Activated T-helper 9 cell treated with anti-CD3 and anti-CD28 coated beads, Interleukin-2, amount 50 U/mL, for 16 hours (primary cell): ENCODE data around the gene C2orf68.
"Not testable (repeated sequence)": the region's sequence is repeated elsewhere in the genome, so short reads cannot be mapped to it uniquely, and the experiment has no call there.

Experiments used
- DNase-seq: peaks from one replicate; pipeline ENCODE4 v3.0.0-alpha.2; 2020; ENCODE audit warnings: low read depth

The C2orf68 gene

GRCh38 chr2:85579266-85579935 is 32.5 kb downstream of the C2orf68 start:
- DNase-seq, result no peak

DNA sequence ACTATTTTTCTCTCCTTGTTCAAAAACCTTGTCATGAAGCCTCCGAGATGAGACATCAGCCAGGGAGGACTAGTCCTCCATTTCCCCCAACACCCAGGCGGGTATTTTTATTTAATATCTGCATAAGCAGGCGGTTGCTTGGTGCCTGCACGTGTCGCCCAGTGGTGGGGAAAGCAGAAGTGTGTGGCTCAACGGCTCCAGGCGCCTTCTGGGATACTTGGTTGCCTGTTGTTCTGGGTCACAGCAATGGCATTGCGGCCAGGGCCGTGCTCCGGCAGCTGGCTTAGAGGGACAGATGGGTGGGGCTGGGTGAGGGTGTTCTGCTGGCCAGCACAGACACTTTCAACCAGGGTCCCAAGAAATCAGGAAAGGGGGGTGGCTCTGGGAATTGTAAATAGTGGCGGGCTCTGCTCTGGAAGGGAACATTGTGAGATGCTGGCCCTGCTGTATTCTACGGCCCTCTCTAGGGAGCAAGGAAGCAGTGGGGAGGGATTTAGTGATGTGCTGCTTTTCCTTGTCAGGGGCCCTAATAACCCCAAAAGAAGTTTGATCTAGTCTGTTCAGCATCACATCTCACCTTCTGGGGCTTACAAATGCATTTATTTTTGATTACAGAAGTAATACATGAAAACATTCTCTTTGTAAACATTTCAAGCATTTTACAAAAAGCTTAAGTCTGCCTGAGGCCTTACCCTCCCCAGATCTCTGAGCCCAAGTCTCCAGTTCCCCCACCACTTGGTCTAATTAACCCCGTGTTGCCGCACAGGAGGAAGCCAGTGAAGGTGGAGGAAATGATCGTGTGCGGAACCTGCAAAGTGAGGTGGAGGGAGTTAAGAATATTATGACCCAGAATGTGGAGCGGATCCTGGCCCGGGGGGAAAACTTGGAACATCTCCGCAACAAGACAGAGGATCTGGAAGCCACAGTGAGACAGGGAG is 33.4 kb downstream of the C2orf68 start:
- DNase-seq, result no peak

- DNase-seq, result peak; percentile 51
These were observed 34.3 kb downstream of the C2orf68 start, which contains the start of gene VAMP8 for GRCh38 chr2:85577386-85578242. VAMP8 (plus strand) TSS chr2:85577586; CDS start chr2:85577647, 61 bp downstream.

- no peak for DNase-seq
These were observed 34.8 kb downstream of the C2orf68 start for GRCh38 chr2:85577063-85577385.

- DNase-seq, result no peak
These were observed 36.1 kb downstream of the C2orf68 start for GRCh38 chr2:85575739-85576138.

DNA sequence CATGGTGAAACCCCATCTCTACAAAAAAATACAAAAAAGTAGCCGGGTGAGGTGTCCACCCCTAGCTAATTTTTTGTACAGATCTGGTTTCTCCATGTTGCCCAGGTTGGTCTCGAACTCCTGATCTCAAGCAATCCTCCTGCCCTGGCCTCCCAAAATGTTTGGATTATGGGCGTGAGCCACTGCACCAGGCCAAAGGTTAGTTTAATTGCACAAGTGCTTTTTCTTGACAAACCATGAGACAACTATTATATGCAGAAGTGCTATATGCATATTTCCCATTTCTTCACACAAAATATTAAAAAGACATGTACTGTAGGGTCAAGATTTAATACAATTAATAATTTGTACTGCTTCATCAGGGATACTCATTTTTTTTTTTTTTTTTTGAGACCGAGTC is 45.6 kb downstream of the C2orf68 start:
- DNase-seq, result no peak

GRCh38 chr2:85564144-85564563 is 47.7 kb downstream of the C2orf68 start:
- DNase-seq, result no peak

DNA sequence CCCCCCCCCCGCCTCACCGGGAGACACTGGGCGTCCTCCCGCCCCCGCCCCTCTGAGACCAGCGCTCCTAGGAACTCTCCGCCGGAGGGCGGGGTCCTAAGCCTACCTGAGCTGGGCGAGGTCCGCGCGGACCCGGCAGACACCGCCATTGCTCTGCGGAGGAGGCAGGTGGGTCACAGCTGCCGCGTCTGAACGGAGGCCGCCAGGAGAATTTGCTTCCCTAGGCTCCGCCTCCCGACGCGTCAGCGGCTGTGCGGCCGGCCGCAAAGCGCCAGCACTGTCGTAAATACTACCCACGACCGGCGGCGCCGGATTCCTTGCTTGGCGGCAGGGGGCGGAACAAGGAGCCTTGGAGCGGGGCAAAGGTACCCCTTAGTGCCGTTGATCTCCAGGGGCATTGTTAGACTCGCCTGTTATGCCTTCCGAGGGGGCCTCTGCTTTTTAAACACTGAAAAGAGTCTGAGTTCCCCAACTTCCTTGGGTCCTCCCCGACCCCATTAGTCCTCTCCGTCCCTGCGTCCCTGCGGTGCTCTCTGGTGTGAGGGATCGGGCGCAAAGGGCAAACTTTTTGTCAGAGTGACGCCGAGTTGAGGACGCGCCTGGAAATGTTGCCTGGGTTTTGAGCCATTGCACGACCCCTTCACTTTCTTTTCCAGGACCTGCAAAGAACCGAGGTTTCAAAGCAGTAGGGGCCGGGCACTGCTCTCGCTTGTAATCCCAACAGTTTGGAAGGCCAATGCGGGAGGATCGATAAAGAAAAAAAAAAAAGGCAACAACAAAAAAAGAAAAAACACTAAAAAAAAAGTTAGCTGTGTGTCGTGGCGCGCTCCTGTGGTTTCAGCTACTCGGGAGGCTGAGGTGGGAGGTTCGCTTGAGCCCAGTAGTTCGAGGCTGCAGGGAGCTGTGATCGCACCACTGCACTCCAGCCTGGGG is 50.3 kb downstream of the C2orf68 start, which contains the start of gene GGCX:
GGCX (minus strand) TSS at position 214 of the 933 bp plus-strand sequence; CDS start at position 149, 65 bp downstream.
- DNase-seq, result peak; percentile 92

DNA sequence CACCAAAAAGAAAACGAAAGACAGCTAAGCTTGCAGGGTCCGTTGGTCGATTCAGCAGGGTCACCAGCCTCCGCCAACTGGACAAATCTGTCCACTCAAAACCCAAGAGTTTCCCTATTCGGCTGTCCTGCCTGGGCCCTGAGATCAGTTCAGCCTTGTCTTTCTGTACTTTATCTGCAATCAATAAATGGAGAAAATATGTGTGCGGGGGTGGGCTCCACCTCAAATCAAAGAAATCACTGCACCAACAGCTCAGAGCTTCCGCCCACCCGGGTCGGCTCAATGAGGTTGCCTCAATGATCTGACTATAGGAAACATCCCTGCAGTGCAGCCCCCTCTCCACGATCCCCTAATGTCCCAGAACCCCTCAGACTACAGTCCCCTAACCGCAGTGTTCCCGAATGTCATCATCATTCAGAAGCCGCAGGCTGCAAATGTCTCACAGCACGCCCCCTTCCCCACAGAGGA is 51.0 kb downstream of the C2orf68 start:
- no peak for DNase-seq

- DNase-seq, result not testable (repeated sequence)
These were observed 51.5 kb downstream of the C2orf68 start for GRCh38 chr2:85560403-85560726.

DNA sequence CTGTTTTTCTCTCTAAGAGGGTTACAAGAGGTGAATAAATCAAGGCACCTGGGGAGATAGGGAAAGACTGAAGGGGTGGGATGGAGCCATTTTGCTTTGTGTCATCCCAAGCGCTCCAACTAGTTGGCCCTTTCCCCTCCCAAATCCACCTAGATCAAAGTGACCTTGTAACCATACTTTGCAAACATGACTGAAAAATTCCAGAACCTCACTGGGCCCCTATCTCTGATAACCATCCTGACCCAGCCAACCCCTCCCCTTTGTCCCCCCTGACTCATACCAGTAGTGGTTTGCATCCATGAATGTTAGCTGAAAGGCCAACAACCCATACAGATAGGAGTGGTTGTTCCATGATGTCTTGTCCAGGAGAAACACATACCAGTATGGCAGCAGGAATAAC is 53.7 kb downstream of the C2orf68 start:
- no peak for DNase-seq

DNA sequence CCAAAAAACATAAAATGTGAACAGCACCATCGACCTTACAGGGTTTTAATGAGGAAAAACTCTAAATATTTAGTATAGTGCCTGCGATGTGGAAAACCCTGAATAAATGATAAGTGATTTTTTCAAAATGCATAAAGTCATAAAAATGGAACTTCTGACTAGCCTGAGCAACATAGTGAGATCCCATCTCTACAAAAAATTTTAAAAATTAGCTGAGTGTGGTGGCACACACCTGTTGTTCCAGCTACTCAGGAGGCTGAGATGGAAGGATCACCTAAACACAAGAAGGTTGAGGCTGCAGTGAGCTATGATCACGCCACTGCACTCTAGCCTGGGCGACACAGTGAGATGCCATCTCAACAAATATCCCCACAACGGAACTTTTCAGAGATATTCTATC is 54.7 kb downstream of the C2orf68 start:
- DNase-seq, result no peak
